ENCODE results near the gene TRIM2. TPM values are rescaled to one million over a fixed set of nuclear protein-coding genes. Genes with fewer than 3 reads are reported as not detected.

The TRIM2 gene
- polyA plus RNA-seq, 1 of the 3 experiments (the other 2 are of a cell fraction), result 16.4 TPM

DNA sequence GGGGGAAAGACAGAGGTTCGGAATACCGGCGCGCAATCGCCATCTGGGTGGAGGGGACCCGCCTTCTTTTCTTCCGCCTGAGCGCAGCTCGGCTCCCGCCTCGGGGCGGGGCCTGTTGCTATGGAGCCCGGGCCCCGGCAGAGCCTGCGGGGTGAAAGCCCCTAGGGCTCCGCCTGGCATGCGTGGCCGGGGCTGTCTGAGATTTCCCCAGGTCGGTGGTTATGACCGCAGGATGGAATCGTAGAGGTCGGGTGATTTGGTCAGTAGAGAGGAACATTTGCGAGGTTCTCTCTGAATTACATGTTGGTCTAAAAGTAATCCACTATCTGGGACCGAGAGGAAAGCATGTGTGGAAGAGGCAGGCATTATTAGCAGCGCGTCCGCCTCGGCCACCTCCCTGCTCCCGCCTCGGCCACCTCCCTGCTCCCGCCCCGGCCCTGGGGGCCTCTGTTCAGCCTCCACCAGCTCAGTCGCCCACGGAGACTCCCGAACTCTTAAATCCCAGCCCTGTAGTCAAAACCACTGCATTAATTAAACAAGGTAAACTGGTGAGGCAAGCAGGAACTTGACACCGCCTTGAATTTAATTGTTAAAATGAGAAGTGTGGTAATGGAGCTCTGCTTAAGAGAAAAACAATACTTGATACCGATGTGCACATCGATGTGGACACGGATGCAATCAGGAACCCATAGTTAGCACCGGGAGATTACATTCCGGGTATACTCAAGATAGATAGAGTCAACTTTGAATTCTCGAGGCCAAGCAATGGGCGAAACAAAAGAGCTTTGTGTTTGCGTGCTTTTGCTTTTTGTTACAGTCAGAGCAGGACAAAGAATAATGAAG, 45.2 kb downstream of the TRIM2 start:
- Histone ChIP-seq H3K79me2 (ENCODE audit: insufficient read depth) (peaks cover 6% of the 10 kb centered on the region; the same call in 1 of the 2 replicates), H4K20me1 (ENCODE audit: insufficient read depth) (no peaks in the 10 kb centered on the region), H3F3A (replicated peaks; ENCODE audit: insufficient read depth) (no peaks in the 10 kb centered on the region), H3K27ac (ENCODE audit: low read depth in 2 of 2, low read length in 1 of 2) (peak overlapping the region; percentile 68 to 82), H3K4me1 (ENCODE audit: control insufficient read depth in 1 of 2, insufficient read depth in 2 of 2, low read depth in 1 of 2, low read length in 1 of 2) (peaks cover 4 to 18% of the 10 kb centered on the region in 2 experiments; a peak in 1 of 4 replicates), H3K27me3 (ENCODE audit: insufficient read depth) (no peaks in the 10 kb centered on the region), H2AFZ (ENCODE audit: low read depth) (peak overlapping the region; percentile 87), H3K36me3 (replicated peaks in 1 of 2; ENCODE audit: control insufficient read depth in 1 of 2, insufficient read depth in 2 of 2, low read length in 1 of 2) (no peaks in the 10 kb centered on the region), H3K9me3 (no peaks in the 10 kb centered on the region), H3K9me2 (no peaks in the 10 kb centered on the region), H3K9ac (peak overlapping the region; percentile 65), H3K4me3 (ENCODE audit: low read depth in 2 of 2, low read length in 1 of 2) (peak overlapping the region; percentile 60 to 76), H3K4me2 (peak overlapping the region; percentile 90)
- ChIA-PET POLR2A (interaction anchor here (0.7 to 1.0 kb wide), 4 partner anchors 26 to 217 kb away, joined by 3 to 4 read pairs (median 4); partner anchors contain the start of gene TMEM131L), CTCF (interaction anchor here (0.9 to 1.1 kb wide), 2 partner anchors 26 to 69 kb away, joined by 3 to 5 read pairs; no protein-coding TSS in a partner anchor)
- WGBS (ENCODE audit: low lambda C conversion rate), result 24% methylated on average over 38 of the region's 44 CpGs
- peak; percentile 94 for DNase-seq
- no peak for TF ChIP-seq MEF2A (IDR thresholded peaks at IDR 0.05; ENCODE audit: borderline replicate concordance, low read depth)
- TF ChIP-seq SIN3A (IDR thresholded peaks at IDR 0.05; ENCODE audit: borderline replicate concordance, low read depth, low read length), result peak; percentile 17; the same call in 1 of the 2 replicates
- TF ChIP-seq PBX3 (IDR thresholded peaks at IDR 0.05), result no peak
- no peak; the same call in 1 of the 2 replicates for TF ChIP-seq RFX5 (IDR thresholded peaks at IDR 0.05; ENCODE audit: low read length)
- no peak for TF ChIP-seq RXRA (IDR thresholded peaks at IDR 0.05; ENCODE audit: borderline replicate concordance, low read depth)
- no peak for TF ChIP-seq FOXJ3 (CRISPR knock-in tag; IDR thresholded peaks at IDR 0.05)
- peak; percentile 18 for TF ChIP-seq CHD2 (IDR thresholded peaks at IDR 0.05; ENCODE audit: low read length, partially characterized antibody)
- peak; percentile 72 for TF ChIP-seq MXI1 (IDR thresholded peaks at IDR 0.05; ENCODE audit: low read depth, low read length)
- no peak for TF ChIP-seq POLR2AphosphoS5 (IDR thresholded peaks at IDR 0.05; ENCODE audit: low read depth, low read length)
- TF ChIP-seq, protein P1, sequence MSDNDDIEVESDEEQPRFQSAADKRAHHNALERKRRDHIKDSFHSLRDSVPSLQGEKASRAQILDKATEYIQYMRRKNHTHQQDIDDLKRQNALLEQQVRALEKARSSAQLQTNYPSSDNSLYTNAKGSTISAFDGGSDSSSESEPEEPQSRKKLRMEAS (IDR thresholded peaks at IDR 0.05; ENCODE audit: low read depth), result no peak
- no peak for TF ChIP-seq SMC3 (IDR thresholded peaks at IDR 0.05; ENCODE audit: low read depth, low read length)
- no peak for TF ChIP-seq GATA2 (CRISPR knock-in tag; IDR thresholded peaks at IDR 0.05)

- CTCF ChIA-PET, result no interaction called here
- Histone ChIP-seq H3K9me3 (no peaks in the 10 kb centered on the region), H3K4me2 (no peak overlapping the region), H4K20me1 (ENCODE audit: insufficient read depth) (no peaks in the 10 kb centered on the region), H3K9ac (no peak overlapping the region), H3K27ac (ENCODE audit: low read depth in 2 of 2, low read length in 1 of 2) (no peak overlapping the region), H3K36me3 (replicated peaks in 1 of 2; ENCODE audit: control insufficient read depth in 1 of 2, insufficient read depth in 2 of 2, low read length in 1 of 2) (no peaks in the 10 kb centered on the region), H3K4me3 (ENCODE audit: low read depth in 2 of 2, low read length in 1 of 2) (no peak overlapping the region), H3K4me1 (ENCODE audit: control insufficient read depth in 1 of 2, insufficient read depth in 2 of 2, low read depth in 1 of 2, low read length in 1 of 2) (peaks cover 10 to 18% of the 10 kb centered on the region in 2 experiments; a peak in 2 of 4 replicates), H3K9me2 (no peaks in the 10 kb centered on the region), H3K79me2 (ENCODE audit: insufficient read depth) (peaks cover 6% of the 10 kb centered on the region; the same call in 1 of the 2 replicates), H3F3A (replicated peaks; ENCODE audit: insufficient read depth) (peaks cover 8% of the 10 kb centered on the region), H2AFZ (ENCODE audit: low read depth) (no peak overlapping the region), H3K27me3 (ENCODE audit: insufficient read depth) (no peaks in the 10 kb centered on the region)
- POLR2A ChIA-PET, result no interaction called here
- DNase-seq, result no peak
- TF ChIP-seq TAF1 (IDR thresholded peaks at IDR 0.05; ENCODE audit: borderline replicate concordance, low read depth, low read length), result no peak
- no peak for TF ChIP-seq JUND (IDR thresholded peaks at IDR 0.05)
- TF ChIP-seq NRF1 (IDR thresholded peaks at IDR 0.05; ENCODE audit: low read depth, low read length), result no peak
- no peak for TF ChIP-seq RFX5 (IDR thresholded peaks at IDR 0.05; ENCODE audit: low read length)
- 81% methylated on average over 3 of the region's 3 CpGs for WGBS (ENCODE audit: low lambda C conversion rate)
Observed at GRCh38 chr4:153252122-153252521, 47.9 kb downstream of the TRIM2 start.
